GM19438 (cell line): ENCODE measurements around the gene OXSR1.
"Not testable (repeated sequence)": the region's sequence is repeated elsewhere in the genome, so short reads cannot be mapped to it uniquely, and the experiment has no call there.

Experiments used
- ATAC-seq: cut with Tn5 transposase; IDR thresholded peaks from one replicate; pipeline ENCODE4 v1.9.1; 2021; ENCODE audit warnings: low read depth; ENCODE audit not compliant: unreplicated experiment

Gene OXSR1

DNA sequence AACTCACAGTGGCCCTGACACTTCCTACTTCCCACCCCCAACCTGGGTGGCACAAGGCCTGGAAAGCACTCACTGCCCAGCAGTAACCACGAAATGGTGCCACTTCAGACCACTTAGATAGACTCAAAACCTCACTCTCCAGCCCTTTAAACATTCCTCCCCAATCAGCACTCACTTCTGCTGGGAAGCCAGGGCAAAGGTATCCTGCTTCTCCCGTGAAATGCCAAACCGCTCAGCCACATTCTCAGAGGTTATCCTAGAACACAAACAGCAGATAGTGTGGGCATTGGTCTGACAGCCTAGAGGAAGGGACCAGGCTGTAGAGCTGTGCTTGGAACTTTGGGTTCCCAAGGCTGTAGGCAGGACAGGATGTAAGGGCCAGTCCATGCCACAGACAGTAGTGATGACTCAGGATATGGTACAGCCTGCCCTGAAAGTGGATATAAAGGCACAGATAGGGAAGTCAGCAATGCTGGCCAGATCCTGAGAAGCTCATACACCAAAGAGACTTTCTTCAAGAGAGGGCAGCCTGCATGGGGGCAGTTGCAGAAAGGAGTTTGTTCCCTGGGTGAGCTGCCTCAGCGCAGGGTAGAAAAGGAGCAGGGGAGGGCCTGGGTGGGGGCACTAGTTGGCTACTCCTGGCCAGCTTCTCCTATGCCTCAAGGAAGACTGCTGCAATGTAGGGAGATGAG lies 37.6 kb upstream of the OXSR1 start:
- ATAC-seq = no peak

DNA sequence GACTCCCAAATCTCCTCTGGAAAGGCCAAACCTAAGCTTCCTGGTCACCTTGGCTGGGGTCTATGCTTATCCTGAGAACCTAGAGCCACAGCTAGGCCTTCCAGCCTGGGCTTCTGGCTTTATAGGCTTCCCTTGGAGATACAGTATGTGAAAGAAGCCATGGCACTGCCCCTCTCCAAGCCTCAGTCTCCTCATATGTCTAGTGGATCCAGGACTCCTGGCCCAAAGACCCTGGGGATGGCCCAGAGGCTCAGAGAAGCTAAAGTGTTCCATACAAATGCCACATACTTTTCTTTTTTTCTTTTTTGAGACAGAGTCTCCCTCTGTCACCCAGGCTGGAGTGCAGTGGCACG lies 37.1 kb upstream of the OXSR1 start:
- no peak for ATAC-seq

DNA sequence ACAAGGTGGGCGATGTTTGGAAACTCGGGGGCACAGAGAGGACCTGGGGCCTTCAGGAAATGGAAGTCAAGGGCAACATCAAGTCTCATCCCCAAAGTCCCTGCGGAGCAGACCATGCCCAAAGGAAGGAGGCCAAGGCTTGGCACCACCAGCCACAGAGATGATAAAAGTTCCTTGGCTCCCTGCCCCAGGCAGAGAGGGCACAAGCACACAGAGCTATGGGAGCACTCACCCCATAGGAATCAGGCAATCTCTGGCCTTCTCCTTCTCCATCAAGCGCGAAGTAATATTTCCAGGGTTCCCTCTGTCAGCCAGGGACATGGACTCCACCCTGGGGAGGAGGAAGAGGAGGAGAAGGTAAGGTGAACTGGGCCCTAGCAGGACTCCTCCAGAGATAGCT lies 36.3 kb upstream of the OXSR1 start:
- no peak for ATAC-seq

DNA sequence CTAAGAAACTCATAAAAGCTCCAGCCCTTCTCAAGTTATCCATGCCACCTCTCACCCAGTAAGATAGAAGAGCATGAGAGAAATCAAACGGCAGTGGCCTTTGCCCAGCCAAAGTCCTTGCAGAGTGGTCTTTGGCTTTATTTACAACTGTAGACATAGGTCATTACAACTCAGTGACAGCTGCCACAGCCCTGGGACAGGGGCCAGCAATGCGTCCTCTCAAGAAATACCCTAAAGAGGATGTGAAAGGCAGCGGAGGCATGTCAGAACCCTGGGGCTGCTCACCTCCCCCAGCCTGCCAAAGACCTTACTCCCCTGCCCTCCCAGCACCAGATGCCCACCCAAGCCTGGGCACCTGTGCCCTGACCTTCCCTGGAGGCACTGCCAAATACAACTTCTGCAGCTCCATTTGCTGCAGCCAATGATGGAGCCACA lies 34.7 kb upstream of the OXSR1 start:
- no peak for ATAC-seq

DNA sequence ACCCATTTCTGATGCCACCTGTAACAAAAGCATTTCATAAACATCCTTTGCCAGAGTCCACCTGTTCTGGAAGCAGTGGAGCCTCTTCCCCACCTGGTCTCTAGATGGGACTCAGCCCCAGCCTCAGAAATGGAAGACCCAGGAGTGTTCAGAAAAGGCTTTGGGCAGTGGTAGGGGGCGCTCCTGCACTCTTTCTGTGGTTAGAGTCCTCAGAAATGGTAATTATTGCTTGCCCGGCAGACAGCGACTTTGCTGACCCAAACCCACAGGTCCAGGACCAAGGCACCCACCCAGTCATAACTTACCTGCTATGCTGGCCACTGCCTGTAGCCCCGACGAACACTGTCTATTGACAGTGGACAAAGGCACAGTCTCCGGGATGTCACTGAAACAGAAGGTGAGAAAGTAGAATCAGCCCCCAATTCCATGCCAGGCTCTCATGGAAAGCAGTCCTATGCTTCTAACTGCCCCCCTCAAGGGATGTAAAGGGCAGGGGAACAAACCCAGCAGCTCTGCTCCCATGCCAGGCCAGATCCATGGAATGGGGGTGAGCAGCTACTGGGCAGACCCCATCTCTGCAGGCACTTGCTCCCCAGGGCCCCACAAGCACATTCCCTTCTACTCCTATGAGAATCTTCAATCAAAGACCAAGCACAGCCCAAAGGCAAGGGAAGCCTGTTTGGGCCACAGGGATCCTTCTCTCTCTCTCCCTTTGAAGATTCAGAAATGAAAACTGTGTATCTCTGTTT lies 33.5 kb upstream of the OXSR1 start:
- no peak for ATAC-seq

DNA sequence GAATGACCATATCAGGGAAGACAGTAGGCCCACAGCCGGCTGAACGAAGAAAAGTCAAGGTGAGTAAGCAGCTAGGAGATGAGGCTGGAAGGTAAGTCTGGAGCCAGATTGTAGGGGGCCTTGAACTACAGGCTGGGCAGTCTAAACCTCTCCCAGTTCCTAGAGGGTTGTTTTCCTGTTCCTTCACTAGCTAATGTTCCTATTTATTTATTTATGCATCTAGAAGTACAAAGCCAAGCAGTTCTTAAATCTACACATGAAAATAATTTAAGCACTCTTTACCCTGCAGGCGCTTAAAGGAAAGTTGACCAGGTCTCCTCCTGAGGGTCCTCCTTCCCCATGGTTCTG lies 32.2 kb upstream of the OXSR1 start:
- ATAC-seq = no peak

DNA sequence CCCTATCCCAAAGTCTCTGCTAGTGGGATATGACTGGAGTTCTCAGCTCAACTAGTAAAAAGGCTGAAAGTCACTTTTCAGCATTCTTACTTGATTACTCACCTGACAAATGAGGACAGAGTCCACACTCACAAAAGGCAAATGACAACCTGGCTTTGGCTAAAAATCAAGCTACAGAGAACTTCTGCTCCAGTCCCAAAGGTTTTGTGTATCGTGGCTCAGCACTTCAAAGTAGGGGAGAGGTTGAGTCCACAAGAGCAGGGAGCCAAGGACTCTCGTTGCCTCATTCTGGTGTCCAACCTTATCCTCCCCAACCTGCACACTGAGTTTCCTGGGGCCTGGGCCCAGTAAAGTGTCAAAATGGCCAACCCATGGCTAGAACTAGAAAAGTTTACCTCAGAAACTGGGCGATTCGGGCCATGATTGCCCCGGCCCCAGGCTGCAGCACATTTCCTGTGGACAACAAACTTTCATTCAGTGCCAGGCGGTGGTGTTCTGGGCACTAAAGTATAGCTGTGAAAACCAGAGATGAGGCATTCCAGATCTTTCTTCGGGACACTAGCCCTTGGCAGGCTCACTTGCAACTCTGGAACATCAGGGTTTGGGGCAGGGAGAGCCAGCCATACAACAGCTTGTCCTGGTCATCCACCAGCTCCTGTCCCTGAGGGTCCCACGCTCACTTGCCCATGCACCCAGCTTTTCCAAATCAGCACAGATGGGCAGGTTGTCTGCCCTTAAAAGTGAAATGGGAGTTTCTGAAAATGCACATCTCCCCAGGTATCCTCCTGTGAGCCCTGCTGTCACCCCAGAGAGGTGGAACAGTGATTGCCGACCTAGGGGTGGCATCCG lies 31.6 kb upstream of the OXSR1 start:
- no peak for ATAC-seq

DNA sequence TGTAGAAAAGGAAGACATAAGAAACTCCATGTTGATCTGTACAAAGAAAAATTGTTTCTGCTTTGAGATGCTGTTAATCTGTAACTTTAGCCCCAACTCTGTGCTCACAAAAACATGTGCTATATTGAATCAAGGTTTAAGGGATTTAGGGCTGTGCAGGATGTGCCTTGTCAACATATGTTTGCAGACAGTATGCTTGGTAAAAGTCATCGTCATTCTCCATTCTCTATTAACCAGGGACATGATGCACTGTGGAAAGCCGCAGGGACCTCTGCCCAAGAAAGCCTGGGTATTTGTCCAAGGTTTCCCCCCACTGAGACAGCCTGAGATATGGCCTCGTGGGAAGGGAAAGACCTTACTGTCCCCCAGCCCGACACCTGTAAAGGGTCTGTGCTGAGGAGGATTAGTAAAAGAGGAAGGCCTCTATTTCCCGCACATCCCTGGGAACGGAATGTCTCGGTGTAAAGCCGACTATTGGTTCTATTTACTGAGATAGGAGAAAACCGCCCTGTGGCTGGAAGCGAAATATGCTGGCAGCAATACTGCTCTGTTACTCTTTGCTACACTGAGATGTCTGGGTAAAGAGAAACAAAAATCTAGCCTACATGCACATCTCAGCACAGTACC lies 30.7 kb upstream of the OXSR1 start:
- ATAC-seq = not testable (repeated sequence)

DNA sequence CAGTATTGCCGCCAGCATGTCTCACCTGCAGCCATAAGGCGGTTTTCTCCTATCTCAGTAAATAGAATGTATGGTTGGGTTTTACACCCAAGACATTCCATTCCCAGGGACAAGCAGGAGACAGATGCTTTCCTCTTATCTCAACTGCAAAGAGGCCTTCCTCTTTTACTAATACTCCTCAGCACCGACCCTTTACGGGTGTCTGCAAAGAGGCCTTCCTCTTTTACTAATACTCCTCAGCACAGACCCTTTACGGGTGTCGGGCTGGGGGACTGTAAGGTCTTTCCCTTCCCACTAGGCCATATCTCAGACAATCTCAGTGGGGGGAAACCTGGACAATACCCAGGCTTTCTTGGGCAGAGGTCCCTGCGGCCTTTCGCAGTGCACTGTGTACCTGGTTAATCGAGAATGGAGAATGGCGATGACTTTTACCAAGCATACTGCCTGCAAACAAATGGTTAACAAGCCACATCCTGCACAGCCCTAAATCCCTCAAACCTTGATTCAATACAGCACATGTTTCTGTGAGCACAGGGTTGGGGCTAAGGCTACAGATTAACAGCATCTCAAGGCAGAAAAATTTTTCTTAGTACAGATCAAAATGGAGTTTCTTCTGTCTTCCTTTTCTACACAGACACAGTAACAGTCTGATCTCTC lies 29.6 kb upstream of the OXSR1 start:
- ATAC-seq = not testable (repeated sequence)

DNA sequence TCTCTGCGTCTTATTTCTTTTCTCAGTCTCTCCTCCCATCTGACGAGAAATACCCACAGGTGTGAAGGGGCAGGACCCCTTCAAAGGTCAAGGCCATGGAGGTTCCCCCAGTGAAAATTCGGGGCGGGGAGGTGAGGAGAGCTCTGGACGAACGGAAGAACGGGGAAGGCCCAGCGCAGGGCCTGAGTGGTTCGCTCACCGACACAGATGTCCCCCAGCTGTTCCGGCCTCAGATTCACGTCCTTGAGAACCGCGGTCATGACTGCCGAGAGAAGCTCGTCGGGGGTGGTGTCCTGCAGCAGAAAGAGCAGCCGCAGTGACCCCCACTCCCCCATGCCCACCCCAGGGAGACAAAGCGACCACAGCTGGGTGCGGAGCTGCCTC lies 29.0 kb upstream of the OXSR1 start:
- no peak for ATAC-seq

DNA sequence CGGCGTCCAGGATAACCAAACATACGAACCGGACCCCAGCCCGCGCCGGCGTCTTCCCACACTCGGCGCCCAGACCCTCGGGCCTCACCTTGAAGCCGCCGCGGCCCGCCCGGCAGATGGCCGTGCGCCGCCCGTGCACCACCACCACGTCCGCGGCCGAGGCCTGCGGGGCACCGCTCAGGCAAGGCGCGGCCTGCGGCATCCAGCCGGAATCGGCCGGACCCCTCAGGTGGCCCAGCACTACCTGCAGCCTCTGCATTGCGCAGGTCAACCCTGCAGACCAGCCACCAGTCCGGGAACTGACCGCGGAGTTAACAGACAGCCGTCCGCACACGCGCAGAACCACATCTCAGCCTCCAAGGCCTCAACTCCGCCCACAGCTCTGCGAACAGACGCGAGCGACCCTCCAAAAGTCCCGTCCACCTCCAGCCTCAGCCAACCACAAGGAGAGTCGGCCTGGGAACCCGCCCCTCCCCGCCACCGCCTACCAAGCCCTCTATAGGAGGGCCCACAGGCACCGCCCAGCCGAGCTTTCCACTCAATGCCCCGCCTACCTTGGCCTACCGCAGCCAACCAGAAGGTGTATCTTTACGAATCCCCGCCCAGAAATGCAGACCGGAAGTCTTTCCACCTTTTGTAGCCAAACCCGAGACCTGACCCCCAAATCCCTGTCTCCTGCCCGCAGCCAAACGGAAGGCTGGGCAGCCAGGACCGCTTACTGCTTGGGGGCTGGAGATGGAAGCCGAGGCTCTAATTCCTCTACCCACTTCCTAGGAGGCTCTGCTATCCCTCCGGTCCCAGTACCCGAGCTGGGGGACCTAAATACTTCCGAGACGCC lies 28.3 kb upstream of the OXSR1 start, which contains the start of gene ACAA1:
TSS of gene ACAA1 (minus strand) at position 351 of the 838 bp plus-strand sequence. CDS start at position 259, 92 bp downstream.
- peak; percentile 81 for ATAC-seq

DNA sequence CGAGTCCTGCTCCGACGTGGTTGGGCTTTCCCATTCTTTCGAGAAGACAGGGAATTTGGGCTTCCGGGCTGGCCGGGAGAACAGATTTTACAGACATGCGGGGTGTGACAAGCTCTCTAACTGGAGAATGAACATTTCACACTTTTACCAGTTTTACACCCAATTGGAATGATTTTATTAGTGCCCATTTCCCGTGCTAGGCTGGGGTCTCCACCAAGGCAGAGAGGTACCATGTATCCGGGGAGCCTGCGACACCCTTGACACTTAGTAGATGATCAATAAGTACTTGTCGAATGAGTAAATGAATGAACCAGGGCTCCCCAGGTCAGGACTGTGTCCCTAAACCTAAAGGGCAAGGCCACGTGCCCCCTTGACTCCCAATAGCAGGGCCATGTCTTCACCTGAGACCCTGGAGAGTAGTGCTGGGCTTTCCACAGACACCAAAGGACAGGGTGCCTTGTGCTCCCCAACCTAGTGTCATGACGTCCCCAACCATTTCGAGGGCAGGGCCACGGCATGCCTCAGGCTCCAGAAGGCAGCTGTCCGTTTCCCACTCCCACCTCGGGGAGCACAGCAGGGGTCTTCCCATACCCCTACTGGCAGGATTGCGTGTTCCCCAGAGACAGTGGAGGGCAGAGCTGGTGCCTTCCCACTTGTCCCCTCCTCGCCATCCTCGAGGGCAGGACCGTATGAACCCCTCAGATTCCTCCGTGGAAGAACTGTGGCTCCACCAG lies 27.6 kb upstream of the OXSR1 start:
- ATAC-seq = no peak

DNA sequence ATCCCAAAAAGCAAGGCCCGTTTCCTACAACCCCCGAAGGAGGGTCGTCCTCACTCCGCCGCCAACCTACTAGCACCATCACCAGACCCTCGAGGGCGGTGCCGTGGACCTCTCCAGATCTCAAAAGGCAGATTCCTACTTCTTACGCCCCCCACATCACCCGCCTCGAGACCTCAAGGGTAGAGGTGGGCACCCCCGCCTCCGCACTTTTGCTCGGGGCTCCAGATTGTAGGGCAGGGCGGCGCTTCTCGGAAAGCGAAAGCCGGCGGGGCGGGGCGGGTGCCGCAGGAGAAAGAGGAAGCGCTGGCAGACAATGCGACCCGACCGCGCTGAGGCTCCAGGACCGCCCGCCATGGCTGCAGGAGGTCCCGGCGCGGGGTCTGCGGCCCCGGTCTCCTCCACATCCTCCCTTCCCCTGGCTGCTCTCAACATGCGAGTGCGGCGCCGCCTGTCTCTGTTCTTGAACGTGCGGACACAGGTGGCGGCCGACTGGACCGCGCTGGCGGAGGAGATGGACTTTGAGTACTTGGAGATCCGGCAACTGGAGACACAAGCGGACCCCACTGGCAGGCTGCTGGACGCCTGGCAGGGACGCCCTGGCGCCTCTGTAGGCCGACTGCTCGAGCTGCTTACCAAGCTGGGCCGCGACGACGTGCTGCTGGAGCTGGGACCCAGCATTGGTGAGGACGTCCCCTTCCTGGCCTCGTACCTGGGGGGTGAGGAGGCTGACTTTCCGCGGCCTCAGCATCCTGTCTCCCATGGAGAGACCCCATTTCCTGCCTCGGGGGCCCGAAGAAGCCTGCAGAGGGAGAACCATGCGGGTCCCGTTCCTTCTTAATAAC lies 26.8 kb upstream of the OXSR1 start, which contains the start of gene MYD88:
TSS of gene MYD88 (plus strand) at position 313 of the 842 bp plus-strand sequence. CDS start at position 353, 40 bp downstream.
- ATAC-seq = peak; percentile 39

DNA sequence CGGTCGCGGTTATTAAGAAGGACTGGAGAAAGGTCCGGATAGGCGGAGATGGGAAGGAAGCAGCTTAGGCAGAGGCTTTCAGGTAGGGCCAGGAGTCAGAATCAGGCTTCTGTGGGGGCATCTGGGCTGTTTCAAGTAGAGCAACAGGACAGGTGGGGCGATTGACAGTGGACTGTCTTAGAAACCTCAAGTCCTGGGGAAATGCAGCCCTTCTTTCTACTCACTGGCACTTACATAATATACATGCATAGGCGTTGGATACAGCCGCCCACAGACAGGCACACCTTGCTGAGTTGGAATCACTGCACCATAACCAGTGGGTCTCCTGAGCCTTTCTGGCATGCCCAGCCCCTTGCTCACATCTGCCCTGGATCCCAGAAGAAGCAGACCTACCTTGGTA lies 26.1 kb upstream of the OXSR1 start:
- ATAC-seq = no peak

DNA sequence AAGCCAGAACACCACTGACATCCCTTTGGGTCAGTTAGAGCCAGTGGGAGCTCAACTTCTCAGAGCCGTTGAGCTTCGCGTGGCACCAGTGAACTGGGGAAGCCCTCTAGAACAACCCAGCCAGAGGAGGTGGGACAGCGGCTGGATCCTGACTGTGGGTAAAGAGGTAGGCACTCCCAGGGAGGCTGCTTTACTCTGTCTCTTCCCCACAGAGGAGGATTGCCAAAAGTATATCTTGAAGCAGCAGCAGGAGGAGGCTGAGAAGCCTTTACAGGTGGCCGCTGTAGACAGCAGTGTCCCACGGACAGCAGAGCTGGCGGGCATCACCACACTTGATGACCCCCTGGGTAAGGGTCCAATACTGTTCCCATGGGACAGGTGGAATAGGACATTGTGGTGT lies 25.7 kb upstream of the OXSR1 start:
- ATAC-seq = no peak

DNA sequence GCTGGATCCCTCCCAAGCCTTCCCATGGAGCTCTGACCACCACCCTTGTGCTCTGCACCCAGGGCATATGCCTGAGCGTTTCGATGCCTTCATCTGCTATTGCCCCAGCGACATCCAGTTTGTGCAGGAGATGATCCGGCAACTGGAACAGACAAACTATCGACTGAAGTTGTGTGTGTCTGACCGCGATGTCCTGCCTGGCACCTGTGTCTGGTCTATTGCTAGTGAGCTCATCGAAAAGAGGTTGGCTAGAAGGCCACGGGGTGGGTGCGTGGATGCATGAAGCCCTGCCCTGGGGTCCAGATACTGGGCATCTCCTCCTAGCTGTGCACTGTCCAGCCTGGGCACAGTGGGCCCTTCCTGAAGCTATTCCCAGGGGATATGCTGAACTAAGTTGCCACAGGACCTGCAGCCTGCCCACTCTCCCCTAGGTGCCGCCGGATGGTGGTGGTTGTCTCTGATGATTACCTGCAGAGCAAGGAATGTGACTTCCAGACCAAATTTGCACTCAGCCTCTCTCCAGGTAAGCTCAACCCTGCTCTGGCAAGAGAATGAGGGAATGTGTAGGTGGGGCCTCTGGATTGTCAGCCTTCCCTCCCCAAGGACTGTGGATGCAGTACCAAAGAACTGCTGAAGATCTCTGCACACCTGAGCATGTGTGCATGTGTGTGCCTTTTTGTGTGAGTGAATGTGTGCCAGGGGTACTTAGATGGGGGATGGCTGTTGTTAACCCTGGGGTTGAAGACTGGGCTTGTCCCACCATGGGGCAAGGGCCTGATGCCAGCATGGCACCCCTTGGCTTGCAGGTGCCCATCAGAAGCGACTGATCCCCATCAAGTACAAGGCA lies 24.8 kb upstream of the OXSR1 start:
- no peak for ATAC-seq
